Panc1 (cell line): ENCODE results near the gene PPM1G. TPM values are rescaled to one million over a fixed set of nuclear protein-coding genes. Genes with fewer than 3 reads are reported as not detected.

ENCODE experiments used
- ATAC-seq: fragments of 200-7000 bp; cut with Tn5 transposase; 2 replicates; pipeline ENCODE4 v1.9.1; 2020; ENCODE audit warnings: mild to moderate bottlenecking, moderate library complexity
- BruUV-seq: library from RNA; stranded (reverse); fragments of 400-500 nt; replicated peaks from 2 replicates; lab custom pipeline; 2021; lab: Mats Ljungman, UMichigan
- CTCF ChIA-PET: fragments of 300-600 bp; sonication (Branson Sonifier 250); formaldehyde crosslinking; loops from one replicate; lab custom pipeline; 2022; ENCODE audit warnings: antibody characterized with exemption; lab: Charles Lee
- POLR2A ChIA-PET: fragments of 300-600 bp; sonication (Branson Sonifier 250); formaldehyde crosslinking; loops from one replicate; lab custom pipeline; 2022; ENCODE audit warnings: antibody characterized with exemption; lab: Charles Lee
- DNase-seq: peaks from one replicate; pipeline ENCODE4 v3.0.0-alpha.2; 2010; ENCODE audit warnings: low read depth, low spot score
- H3K27ac ChIP-seq: 2 replicates; pipeline ENCODE4 v1.5.1; 2011; ENCODE audit warnings: mild to moderate bottlenecking, low read length, inconsistent platforms
- H3K27me3 ChIP-seq: fragments of 200-500 bp; sonication (Bioruptor generic); 2 replicates; pipeline ENCODE4 v1.6.0; 2014; ENCODE audit warnings: low read length, inconsistent platforms; ENCODE audit not compliant: control insufficient read depth, insufficient read depth
- H3K36me3 ChIP-seq: fragments of 200-500 bp; sonication (Bioruptor generic); 2 replicates; pipeline ENCODE4 v1.5.1; 2014; ENCODE audit warnings: inconsistent platforms, mild to moderate bottlenecking, low read length, moderate library complexity; ENCODE audit not compliant: control insufficient read depth, insufficient read depth
- H3K4me1 ChIP-seq: 2 replicates; pipeline ENCODE4 v1.5.1; 2011; ENCODE audit warnings: inconsistent platforms, mild to moderate bottlenecking, low read length, moderate library complexity; ENCODE audit not compliant: control insufficient read depth, insufficient read depth
- H3K4me3 ChIP-seq, 2 experiments: 2 replicates each; pipeline ENCODE4 v1.5.1; 2011 to 2012; ENCODE audit warnings: low read depth in 2 of 2, low read length in 2 of 2, mild to moderate bottlenecking in 2 of 2, inconsistent platforms in 1 of 2, moderate library complexity in 1 of 2
- H3K9me3 ChIP-seq: fragments of 200-500 bp; sonication (Bioruptor generic); 2 replicates; pipeline ENCODE4 v1.5.1; 2014; ENCODE audit warnings: low read depth, mild to moderate bottlenecking, inconsistent platforms, low read length, moderate library complexity; ENCODE audit not compliant: control insufficient read depth, insufficient read depth
- CTCF ChIP-seq: fragments of 450-650 bp; IDR thresholded peaks from 2 replicates; pipeline ENCODE4 v1.5.1; 2017; ENCODE audit warnings: mild to moderate bottlenecking
- POLR2AphosphoS5 ChIP-seq: IDR thresholded peaks from 2 replicates; pipeline ENCODE4 v1.6.1; 2012; ENCODE audit warnings: mild to moderate bottlenecking, low read depth, low read length, moderate library complexity
- REST ChIP-seq, 2 experiments: IDR thresholded peaks; 2 replicates each; pipeline ENCODE4 v1.6.1; 2011 to 2012; ENCODE audit warnings: low read depth in 2 of 2, control low read depth in 1 of 2, low read length in 1 of 2, mild to moderate bottlenecking in 1 of 2, moderate library complexity in 1 of 2; ENCODE audit not compliant: insufficient read depth in 1 of 2
- SIN3A ChIP-seq: IDR thresholded peaks from 2 replicates; pipeline ENCODE4 v1.6.1; 2012; ENCODE audit warnings: low read depth, mild to moderate bottlenecking, low read length, moderate library complexity, borderline replicate concordance; ENCODE audit not compliant: insufficient read depth
- in situ Hi-C: cut with HindIII; loops from 2 replicates; pipeline ENCODE4 v1.10.0; 2016; ENCODE audit warnings: low sequenced_read_pairs, low pct_unique_long_range_greater_than_20kb
- intact Hi-C: fragments of 100-400 bp; cut with micrococcal nuclease; formaldehyde crosslinking; loops from one replicate; pipeline ENCODE4 v1.10.0; 2022; ENCODE audit not compliant: unreplicated experiment
- total RNA-seq: library from RNA; stranded (reverse); gene quantifications from one replicate; pipeline ENCODE4 v1.2.1, GENCODE V29; 2021; ENCODE audit not compliant: unreplicated experiment

Gene PPM1G
- total RNA-seq, 1 experiment from 2014 or later: 115 TPM

- Histone ChIP-seq H3K4me3 (no peak overlapping the region), H3K36me3 (peaks cover 8% of the 10 kb centered on the region), H3K9me3 (no peaks in the 10 kb centered on the region), H3K27me3 (no peaks in the 10 kb centered on the region), H3K27ac (peak overlapping the region; percentile 11), H3K4me1 (peaks cover 42% of the 10 kb centered on the region)
- TF ChIP-seq SIN3A (no peak), POLR2AphosphoS5 (peak; percentile 2; the same call in 1 of the 2 replicates)
- ChIA-PET CTCF (no interaction called here), POLR2A (no interaction called here)
- no peak for ATAC-seq
- in situ Hi-C loops (no loop called here), intact Hi-C loops (no loop called here)
- no peak for DNase-seq
- BruUV-seq: no TSS peak
These were observed 32.3 kb downstream of the PPM1G start for GRCh38 chr2:27376866-27377617.

- Histone ChIP-seq H3K4me1 (peaks cover 47% of the 10 kb centered on the region), H3K4me3 (no peak overlapping the region), H3K27me3 (no peaks in the 10 kb centered on the region), H3K27ac (peak overlapping the region; percentile 7; the same call in 1 of the 2 replicates), H3K36me3 (peaks cover 8% of the 10 kb centered on the region), H3K9me3 (no peaks in the 10 kb centered on the region)
- DNase-seq (no peak), ATAC-seq (no peak)
- TSS peak; percentile 7 for BruUV-seq
- POLR2A ChIA-PET: no interaction called here
- TF ChIP-seq REST (IDR thresholded peaks at IDR 0.05; ENCODE audit: insufficient read depth in 1 of 2, low read depth in 2 of 2, low read length in 1 of 2): no peak
- no peak for TF ChIP-seq POLR2AphosphoS5
- no peak for TF ChIP-seq CTCF
- no peak for TF ChIP-seq SIN3A
- in situ Hi-C loops (no loop called here), intact Hi-C loops (no loop called here)
- CTCF ChIA-PET: no interaction called here
These were observed 33.1 kb downstream of the PPM1G start for GRCh38 chr2:27376151-27376865.

GRCh38 chr2:27375513-27376099 lies 33.8 kb downstream of the PPM1G start:
- Histone ChIP-seq H3K27me3 (no peaks in the 10 kb centered on the region), H3K4me3 (no peak overlapping the region), H3K36me3 (peaks cover 8% of the 10 kb centered on the region), H3K27ac (no peak overlapping the region), H3K9me3 (no peaks in the 10 kb centered on the region), H3K4me1 (peaks cover 43% of the 10 kb centered on the region)
- ChIA-PET CTCF (no interaction called here), POLR2A (no interaction called here)
- BruUV-seq: no TSS peak
- TF ChIP-seq REST (IDR thresholded peaks at IDR 0.05; ENCODE audit: insufficient read depth in 1 of 2, low read depth in 2 of 2, low read length in 1 of 2): no peak
- TF ChIP-seq POLR2AphosphoS5: no peak
- intact Hi-C loops: no loop called here
- DNase-seq (no peak), ATAC-seq (no peak)
- in situ Hi-C loops: no loop called here
